Ovary (tissue), 9 donors: Measurements from ENCODE around the gene SEC23IP. TPM values are rescaled to one million over a fixed set of nuclear protein-coding genes. Genes with fewer than 3 reads are reported as not detected.
"Not testable (repeated sequence)": the region's sequence is repeated elsewhere in the genome, so short reads cannot be mapped to it uniquely, and the experiment has no call there.

Experiments
- DNase-seq, 5 donors: peaks; one replicate each; pipeline ENCODE4 v3.0.0-alpha.2; 2019 to 2020
- H3K27ac ChIP-seq, 2 donors: fragments of 200-600 bp; one replicate each; pipeline versions ENCODE4 v1.5.1 to v1.8.0; 2019 to 2022
- H3K27me3 ChIP-seq: fragments of 200-600 bp; one replicate; pipeline ENCODE4 v1.8.0; 2022
- H3K36me3 ChIP-seq: fragments of 200-600 bp; sonication (generic); one replicate; pipeline ENCODE4 v1.5.1; 2019
- H3K4me1 ChIP-seq: one replicate; pipeline ENCODE4 v1.8.1; 2013; ENCODE audit warnings: mild to moderate bottlenecking, moderate library complexity; ENCODE audit not compliant: insufficient read depth
- H3K4me3 ChIP-seq: fragments of 200-600 bp; sonication (generic); one replicate; pipeline ENCODE4 v1.5.1; 2017
- H3K9me3 ChIP-seq, 2 donors: fragments of 200-600 bp in 1 of 2; sonication (generic) in 1 of 2; one replicate each; pipeline versions ENCODE4 v1.5.1 to v1.8.1; 2013 to 2019; ENCODE audit warnings: mild to moderate bottlenecking in 1 of 2, moderate library complexity in 1 of 2
- CTCF ChIP-seq, 3 donors: fragments of 450-650 bp in 2 of 3; fragments of 200-600 bp in 1 of 3; IDR thresholded peaks; one replicate each; pipeline versions ENCODE4 v1.5.1 to v1.8.0; 2016 to 2022; ENCODE audit warnings: antibody characterized with exemption in 3 of 3, mild to moderate bottlenecking in 1 of 3
- EP300 ChIP-seq: sonication (generic); formaldehyde crosslinking; IDR thresholded peaks from one replicate; pipeline ENCODE4 v1.6.1; 2017; ENCODE audit warnings: antibody characterized with exemption
- POLR2A ChIP-seq: fragments of 450-650 bp; IDR thresholded peaks from one replicate; pipeline ENCODE4 v1.6.1; 2017; ENCODE audit warnings: antibody characterized with exemption, mild to moderate bottlenecking, moderate library complexity
- WGBS, 3 donors: extraction: QIAGEN DNeasy Blood & Tissue Kit in 1 of 3; methylation state at CpG; one replicate each; pipeline versions ENCODE4 v1.1.5 to v1.1.7; 2013 to 2017; 5-methylcytosine and 5-hydroxymethylcytosine counted together
- intact Hi-C, 4 donors: fragments of 100-400 bp; cut with DNase I; formaldehyde crosslinking; loops; one replicate each; pipeline versions ENCODE4 v1.11.0 to v1.15.1; 2022 to 2023
- polyA plus RNA-seq, 2 donors: library from polyadenylated mRNA; stranded (reverse); fragments of 200-250 nt in 1 of 2; fragments of 350-450 nt in 1 of 2; fragmentation: Illumina TruSeq in 1 of 2; extraction: RNeasy Lipid Tissue Mini Kit (QIAGEN cat#74804) in 1 of 2; gene quantifications; one replicate each; pipeline ENCODE4 v1.2.3, GENCODE V29; 2013 to 2014
- total RNA-seq, 7 donors: library from RNA; depleted of rRNA in 2 of 7; stranded (reverse); fragments of >200 nt in 2 of 7; fragmentation: NEBNext Ultra II Directional in 3 of 7; extraction: Animal tissue kit (Norgen Biotek cat#: 25700) in 3 of 7; gene quantifications; one replicate each; pipeline versions ENCODE4 v1.1.0 to v1.2.4, GENCODE V29; 2016 to 2023
- donor health status: DM: no; HTN: no; CAD: no; lungs with moderate emphysema.
- donor health status: DM: no; HTN: no; CAD: no.
- donor health status: Bipolar disorder and iron deficiency.
- donor health status: DM: yes; HTN: yes; CAD: no.
- donor health status: DM: no; HTN: no; CAD: no.
- donor health status: DM: yes; HTN: yes; CAD: no.

SEC23IP gene
- total and polyA plus RNA-seq, 9 donors: 11.5 to 58.0 (median 51.5) TPM

GRCh38 chr10:119898577-119898976 lies 6.0 kb downstream of the SEC23IP start:
- no peak for DNase-seq
- H3K4me1 ChIP-seq: peaks cover 17% of the 10 kb centered on the region
- H3K4me3 ChIP-seq: no peak overlapping the region
- no peaks in the 10 kb centered on the region for H3K36me3 ChIP-seq
- 87 to 89% (median 87%) methylated on average over 4 of the region's 4 CpGs for WGBS, 3 donors
- no peaks in the 10 kb centered on the region for H3K27me3 ChIP-seq
- TF ChIP-seq CTCF (IDR thresholded peaks at IDR 0.05): no peak
- TF ChIP-seq POLR2A: no peak
- TF ChIP-seq EP300: no peak
- no peak overlapping the region for H3K27ac ChIP-seq
- intact Hi-C loops: loop anchor here in 1 of 4 donors (10.0 kb wide), 2 partner anchors 214 to 1144 kb away; partner anchors contain the start of gene CACUL1
- no peaks in the 10 kb centered on the region for H3K9me3 ChIP-seq

DNA sequence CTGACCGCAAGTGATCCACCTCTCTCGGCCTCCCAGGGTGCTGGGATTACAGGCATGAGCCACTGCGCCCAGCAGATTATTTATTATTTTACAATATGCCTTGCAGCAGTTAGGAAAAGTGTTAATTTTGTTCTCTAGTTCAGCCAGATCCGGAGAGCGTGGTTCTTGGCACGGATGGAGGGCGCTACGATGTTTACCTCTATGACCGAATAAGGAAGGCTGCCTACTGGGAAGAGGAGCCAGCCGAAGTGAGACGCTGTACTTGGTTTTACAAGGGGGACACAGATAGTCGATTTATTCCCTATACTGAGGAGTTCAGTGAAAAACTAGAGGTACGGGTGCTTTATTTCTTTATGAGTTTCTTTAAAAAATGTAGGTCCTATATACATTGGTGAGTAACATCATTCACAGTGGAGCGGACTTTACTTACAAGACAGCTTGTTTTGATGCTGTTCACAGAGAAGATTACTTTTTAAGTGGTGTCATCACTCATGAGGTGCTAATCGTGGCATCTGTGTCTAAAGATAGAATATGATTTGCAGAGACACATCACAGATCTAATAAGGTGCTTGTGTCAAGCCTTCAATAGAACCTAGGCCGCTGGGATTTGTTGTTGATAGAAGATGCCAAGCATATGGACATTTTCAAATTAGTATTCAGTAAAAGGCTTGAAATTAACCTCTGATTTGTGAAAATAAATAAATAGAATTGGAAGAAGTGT lies 11.6 kb downstream of the SEC23IP start:
- 87 to 90% (median 87%) methylated on average over 16 of the region's 16 CpGs for WGBS, 3 donors
- no peak overlapping the region for H3K4me3 ChIP-seq
- H3K4me1 ChIP-seq: no peaks in the 10 kb centered on the region
- no peak for TF ChIP-seq CTCF (IDR thresholded peaks at IDR 0.05)
- TF ChIP-seq POLR2A: no peak
- TF ChIP-seq EP300: no peak
- intact Hi-C loops: no loop called here
- H3K27me3 ChIP-seq: no peaks in the 10 kb centered on the region
- DNase-seq: no peak
- H3K9me3 ChIP-seq: no peaks in the 10 kb centered on the region
- H3K27ac ChIP-seq: no peak overlapping the region
- H3K36me3 ChIP-seq: no peaks in the 10 kb centered on the region

- H3K4me3 ChIP-seq, H3K27ac ChIP-seq, H3K4me1 ChIP-seq, DNase-seq, H3K9me3 ChIP-seq, H3K27me3 ChIP-seq, H3K36me3 ChIP-seq, intact Hi-C loops: not testable (repeated sequence)
- WGBS, 3 donors: 93 to 97% (median 94%) methylated on average over 7 of the region's 7 CpGs
These were observed 15.2 kb downstream of the SEC23IP start for GRCh38 chr10:119907695-119908094.

DNA sequence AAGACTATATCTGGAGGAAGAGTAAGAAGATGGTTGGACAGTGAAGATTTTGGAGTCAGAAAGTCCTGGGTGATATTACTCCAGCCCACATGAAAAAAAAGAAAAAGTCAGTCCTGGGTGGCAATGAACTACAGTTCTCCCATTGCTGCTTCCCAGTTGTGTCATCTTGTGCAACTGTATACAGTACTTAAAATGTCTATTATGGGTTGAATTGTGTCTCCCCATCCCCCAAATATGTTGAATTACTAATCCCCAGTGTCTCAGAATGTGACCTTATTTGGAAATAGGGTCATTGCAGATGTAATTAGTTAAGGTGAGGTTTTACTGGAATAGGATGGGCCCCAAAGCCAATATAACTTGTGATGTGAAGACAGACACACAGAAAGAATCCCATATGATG lies 15.6 kb downstream of the SEC23IP start:
- Histone ChIP-seq H3K27me3 (no peaks in the 10 kb centered on the region), H3K36me3 (no peaks in the 10 kb centered on the region), H3K4me3 (no peak overlapping the region), H3K9me3 (no peaks in the 10 kb centered on the region), H3K4me1 (no peaks in the 10 kb centered on the region), H3K27ac (no peak overlapping the region)
- intact Hi-C loops: no loop called here
- TF ChIP-seq CTCF (IDR thresholded peaks at IDR 0.05): no peak
- no peak for TF ChIP-seq EP300
- TF ChIP-seq POLR2A: no peak
- DNase-seq: no peak

DNA sequence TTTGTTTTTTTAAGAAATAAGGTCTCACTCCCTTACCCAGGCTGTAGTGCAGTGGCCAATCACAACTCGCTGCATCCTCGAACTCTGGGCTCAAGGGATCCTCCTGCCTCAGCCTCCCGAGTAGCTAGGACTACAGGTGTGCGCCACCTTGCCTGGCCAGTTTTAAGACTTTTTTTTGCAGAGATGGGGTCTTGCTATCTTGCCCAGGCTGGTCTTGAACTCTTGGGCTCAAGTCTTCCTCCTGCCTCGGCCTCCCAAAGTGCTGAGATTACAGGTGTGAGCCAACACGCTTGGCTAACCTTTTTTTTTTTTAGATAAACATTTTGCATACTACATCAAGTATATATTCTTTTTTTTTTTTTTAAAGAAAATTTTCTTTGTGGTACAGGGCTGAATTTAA lies 18.2 kb downstream of the SEC23IP start:
- H3K4me1 ChIP-seq: no peaks in the 10 kb centered on the region
- DNase-seq: no peak
- 94 to 97% (median 96%) methylated on average over 6 of the region's 6 CpGs for WGBS, 3 donors
- no peaks in the 10 kb centered on the region for H3K9me3 ChIP-seq
- H3K4me3 ChIP-seq: no peak overlapping the region
- no peak for TF ChIP-seq CTCF (IDR thresholded peaks at IDR 0.05)
- TF ChIP-seq POLR2A: no peak
- TF ChIP-seq EP300: no peak
- no peaks in the 10 kb centered on the region for H3K27me3 ChIP-seq
- intact Hi-C loops: no loop called here
- H3K27ac ChIP-seq: no peak overlapping the region
- no peaks in the 10 kb centered on the region for H3K36me3 ChIP-seq
